8988T (cell line): ENCODE data around the gene DCP2.

Experiments used
- DNase-seq: peaks from one replicate; pipeline ENCODE4 v3.0.0; 2011

DCP2 gene

DNA sequence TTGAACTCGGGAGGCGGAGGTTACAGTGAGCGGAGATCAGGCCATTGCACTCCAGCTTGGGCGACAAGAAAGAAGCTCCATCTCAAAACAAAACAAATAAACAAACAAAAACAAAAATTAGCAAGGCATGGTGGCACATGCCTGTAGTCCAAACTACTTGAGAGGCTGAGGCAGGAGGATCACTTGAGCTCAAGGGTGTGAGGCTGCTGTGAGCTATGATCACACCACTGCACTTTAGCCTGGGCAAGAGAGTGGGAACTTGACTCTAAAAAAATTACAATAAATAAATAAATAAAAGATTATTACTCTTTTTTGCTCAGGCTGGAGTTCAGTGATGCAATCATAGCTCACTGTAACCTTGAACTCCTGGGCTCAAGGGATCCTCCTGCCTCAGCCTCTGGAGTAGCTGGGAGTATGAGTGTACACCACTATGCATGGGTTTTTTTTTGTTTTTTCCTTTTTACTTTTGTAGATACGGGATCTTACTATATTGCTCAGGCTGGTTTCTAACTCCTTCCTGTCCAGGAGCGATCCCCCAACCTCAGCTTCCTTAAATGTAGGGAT, 9.0 kb upstream of the DCP2 start:
- DNase-seq = no peak

DNA sequence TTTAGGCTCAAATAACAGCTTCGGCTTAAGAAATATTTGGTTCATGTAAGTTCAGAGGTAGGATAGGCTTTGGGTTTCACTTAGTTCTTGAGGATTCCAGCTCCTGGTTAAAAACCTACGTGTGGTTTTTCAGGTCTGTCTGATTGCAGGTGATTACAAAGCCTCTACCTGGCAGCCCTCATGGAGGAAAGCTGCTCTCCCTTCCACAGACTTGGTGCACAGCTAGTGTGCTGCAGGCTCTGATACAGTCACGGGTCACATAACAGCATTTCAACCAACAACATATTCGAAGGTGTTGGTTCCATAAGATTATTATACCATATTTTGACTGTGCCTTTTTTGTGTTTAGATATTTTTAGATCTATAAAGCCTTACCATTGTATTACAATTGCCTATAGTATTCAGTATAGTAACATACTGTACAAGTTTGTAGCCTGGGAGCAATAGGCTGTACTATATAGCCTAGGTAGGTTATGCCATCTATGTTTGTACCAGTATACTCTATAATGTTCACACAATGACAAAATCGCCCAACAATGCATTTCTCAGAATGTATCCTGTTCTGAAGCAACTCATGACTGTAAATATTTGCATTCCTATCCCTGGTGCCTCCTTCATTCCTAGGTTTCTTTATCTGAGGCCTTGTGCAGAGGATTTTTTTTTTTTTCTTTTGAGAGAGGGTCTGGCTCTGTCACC, 8.0 kb upstream of the DCP2 start:
- DNase-seq = no peak

DNA sequence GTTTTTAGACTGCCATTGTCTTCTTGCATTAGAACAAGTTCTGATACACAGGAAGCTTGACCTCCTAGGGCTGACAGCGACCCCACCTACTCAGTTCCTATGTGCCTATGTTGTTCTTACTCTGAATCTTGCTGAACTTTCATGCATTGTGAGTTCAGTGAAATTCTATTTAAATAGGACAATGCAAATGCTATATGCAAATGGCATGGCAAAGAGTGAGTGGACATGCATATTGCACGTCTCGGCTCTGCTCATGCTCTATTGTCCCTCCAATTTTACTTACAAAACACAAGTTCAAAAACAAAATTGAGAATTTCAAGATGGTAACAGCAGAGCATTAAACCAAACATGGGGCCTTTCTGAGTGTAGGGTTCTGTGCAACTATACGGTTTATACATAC, 5.3 kb upstream of the DCP2 start:
- no peak for DNase-seq

DNA sequence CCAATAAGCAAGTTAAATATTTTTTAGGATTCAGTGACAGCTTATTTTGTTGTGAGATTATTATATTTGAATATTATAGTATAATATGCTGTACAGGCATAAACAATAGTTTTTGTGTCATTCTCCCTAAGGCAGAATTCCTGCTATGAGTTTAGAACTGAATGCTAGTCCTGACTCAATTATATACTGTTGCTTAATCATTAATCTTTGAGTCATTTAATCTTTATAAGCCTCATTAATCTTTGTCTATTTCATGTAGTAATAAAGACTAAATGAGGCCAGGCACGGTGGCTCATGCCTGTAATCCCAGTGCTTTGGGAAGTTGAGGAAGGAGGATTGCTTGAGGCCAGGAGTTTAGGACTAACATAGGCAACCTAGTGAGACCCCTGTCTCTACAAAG, 3.6 kb upstream of the DCP2 start:
- DNase-seq = no peak

DNA sequence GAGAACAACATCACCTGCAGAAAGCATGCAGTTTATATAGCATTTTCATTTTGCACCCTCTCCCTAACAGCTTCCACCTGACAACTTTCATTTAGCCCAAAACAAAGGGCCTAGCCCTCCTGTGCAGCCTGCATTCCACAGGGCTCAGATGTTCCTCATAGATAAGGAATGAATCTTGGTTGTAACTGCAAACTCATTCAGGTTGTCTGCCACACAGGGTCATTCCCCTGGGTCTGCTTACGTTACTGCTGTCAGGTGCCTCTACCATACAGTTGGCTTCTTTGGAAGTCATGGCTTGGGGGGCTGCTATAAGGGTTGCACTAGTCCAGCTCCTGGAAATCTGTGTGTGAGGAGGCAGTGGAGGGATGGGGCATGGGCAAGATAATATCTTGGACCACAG, 2.7 kb upstream of the DCP2 start:
- DNase-seq = no peak

DNA sequence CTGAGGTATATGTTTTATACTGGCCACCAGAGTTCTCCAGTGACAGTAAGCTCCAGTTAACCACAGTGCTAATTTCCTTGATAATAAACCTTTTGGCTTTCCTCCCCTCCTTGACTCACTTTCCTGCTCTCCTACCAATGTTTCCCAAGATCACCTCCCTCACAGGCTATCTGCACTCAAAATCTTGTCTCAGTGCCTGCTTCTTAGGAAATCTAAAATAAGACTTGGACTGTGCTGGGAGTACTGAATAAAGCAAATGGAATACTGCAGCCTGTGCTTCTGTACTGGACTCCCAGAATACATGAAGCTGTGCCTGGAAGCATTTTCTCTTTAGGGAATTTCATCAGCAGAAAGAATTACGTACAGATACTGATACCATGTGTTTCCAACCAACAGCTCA, 1.7 kb upstream of the DCP2 start:
- DNase-seq = no peak

DNA sequence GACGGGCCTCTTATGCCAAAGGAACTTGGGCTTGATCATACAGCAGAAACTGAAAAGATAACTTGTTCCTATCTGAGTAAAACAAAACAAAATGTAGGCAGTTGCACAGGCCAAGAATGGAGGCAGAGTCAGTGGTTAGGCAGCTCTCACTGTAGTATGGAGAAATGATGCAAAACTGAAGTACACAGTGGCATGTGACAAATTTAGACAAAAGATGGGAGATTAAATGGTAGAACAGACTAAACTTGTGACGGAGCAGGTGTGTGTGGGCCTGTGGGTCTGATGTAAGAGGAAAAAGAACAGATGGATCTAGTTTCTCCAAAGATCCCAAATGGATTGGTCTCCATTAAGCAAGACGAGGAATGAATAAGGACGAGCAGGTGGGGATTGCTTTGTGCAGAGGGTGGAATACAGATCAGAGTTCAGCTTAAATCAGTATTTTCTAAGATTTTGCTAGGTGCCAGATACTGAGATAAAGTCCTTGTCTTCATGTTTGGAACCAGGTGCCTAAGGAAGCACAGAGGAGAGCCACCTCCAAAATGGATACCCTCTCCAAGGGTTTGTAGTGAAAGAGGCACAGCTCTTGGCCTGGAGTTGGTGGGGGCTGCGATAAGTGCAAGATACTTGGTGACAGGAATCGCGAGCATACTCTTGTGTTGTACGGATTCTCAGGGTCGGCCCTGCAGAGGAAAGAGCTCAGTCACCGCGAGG, 722 bp upstream of the DCP2 start:
- no peak for DNase-seq

DNA sequence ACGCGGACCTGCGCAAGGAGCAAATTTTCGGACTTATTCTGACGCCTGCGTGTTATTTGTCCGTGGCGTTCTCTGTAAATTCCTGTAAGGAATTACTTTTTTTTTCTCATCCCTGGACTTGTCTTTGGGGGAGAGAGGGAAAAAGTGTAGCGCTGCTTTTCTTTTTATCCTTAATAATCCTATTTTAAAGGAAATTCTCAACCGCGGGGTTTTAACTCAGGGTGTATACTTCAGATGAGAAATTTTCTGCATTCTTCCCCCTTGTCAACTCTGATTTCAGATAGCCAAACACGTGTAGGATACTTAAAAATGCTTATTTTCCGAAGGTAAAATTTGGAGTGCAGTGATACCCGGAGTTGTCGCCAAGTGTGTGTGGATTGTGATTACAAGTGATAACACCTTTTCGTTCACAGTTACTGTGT, 853 bp downstream of the DCP2 start:
- no peak for DNase-seq

DNA sequence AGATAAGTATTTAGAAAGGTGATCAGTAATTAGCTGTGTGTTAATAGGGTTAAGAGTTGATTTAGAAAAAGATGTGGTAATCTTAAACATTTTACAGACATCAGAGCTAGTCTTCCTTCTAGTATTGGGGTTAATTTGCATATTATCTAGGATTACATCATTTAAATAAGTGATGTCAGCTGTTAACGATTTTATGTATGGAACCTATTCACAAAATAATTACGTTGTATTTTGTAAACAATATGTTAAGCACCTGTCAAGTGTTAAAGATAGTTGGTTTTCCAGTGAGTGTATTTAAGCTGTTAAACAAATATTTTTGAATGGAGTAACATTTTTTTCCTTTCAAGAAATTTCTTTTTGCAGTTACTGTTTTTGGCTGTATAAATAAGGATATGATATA, 2.2 kb downstream of the DCP2 start:
- DNase-seq = no peak

DNA sequence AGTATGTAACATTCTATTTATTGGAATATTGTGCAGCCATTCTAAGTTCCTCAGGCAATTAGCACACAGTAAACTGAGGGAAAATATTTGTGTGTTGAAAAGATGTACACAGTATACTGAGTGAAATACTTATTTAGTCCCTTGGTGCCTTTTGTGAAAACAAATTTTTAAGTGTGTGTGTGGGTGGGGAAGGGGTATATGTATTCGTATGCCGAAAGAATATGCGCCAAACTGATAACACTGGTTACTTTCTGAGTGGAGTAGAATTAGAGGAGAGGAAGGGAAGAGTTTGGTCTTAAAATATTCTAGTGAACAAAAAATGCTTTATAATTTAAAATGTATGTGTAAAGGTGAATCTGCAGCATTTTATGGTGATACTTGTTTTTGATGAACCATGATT, 3.1 kb downstream of the DCP2 start:
- DNase-seq = no peak

DNA sequence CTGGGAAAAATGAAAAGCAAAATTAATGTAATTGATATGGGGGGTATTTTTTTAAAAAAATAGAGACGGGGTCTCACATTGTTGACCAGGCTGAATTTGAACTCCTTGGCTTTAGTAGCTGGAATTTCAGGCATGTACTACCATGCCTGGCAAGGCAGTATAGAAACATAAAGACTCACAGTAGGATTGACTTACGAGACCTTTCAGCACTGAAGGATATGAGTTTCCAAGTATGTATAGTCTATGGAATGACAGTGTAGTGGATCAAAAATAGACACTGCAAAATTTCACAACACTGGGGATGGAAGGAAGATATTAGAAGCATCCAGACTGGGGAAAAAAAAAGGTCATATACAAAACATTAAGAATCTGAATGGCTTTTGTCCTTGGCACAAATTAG, 6.8 kb downstream of the DCP2 start:
- no peak for DNase-seq

DNA sequence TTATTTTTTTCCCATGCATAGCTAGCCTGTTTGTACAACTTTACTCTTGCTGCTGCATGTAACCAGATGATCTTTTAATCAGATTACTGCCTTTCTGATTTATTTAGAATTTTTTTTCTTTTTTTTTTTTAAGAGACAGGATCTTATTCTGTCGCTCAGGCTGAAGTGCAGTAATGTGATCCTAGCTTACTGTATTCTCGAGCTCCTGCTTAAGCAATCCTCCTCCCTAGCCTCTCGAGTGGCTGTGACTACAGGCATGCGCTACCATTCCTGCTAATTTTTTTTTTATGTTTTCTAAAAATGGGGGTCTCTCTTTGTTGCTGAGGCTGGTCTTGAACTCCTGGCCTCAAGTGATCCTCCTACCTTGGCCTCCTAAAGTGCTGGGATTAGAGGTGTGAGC, 9.6 kb downstream of the DCP2 start:
- no peak for DNase-seq

DNA sequence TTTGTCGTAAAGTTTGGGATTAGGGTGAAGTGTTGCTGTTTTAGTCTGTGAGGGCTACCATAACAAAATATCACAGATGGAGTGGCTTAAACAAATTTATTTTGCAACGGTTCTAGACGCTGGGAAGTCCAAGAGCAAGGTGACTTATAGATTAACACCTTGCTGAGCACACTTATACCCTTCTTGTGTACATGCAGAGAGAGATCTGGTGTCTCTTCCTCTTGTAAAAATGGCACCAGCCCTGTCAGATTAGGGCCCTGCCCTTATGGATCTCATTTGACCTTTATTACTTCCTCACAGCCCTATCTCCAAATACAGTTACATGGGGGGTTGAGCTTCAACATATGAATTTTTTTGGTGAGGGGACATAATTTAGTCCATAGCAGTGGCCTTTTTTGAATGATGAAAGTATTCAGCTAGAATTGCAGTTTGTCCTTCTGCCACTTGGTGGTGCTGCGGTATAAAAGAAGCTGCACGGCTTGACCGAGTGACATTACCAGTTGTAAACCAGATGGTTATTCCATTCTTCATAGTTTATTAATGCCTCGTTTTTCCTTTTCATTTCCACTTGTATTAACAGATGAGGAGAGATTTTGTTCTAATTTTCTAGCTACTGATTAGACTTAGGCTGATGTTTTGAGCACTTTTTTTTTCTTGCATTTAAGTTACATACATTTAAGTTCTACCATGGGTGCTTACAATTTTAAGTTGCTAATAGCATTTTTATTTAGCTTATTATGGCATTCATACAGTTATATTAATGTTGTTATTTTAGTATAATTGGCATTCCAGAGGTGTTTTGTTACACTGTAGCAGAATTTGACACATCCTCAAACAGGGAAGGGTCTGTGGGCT, 19.4 kb downstream of the DCP2 start:
- DNase-seq = no peak

DNA sequence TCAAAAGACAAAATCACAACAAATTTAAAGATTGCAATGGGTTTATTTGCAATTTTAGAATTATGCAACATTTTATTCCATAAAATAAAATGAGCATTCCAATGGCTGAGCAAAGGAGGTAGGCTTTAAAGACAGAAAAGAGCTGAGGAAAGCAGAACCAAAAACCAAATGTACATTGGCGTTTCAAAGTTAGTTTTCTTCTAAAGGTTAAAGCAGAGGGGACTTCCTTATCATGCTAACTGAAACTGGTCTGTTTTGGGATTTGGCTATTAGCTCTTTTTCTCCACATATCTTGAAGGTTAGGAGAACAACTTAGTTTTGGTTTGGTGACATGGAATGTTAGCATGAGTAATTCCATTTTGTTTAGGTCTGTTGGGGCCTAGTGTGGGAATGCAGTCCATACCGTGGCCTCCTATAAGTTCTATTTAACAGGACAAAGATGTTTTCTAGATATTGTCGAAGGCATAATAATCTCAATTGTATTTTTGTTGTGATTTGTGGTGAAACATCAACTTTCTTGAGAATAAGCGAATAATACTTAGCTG, 20.3 kb downstream of the DCP2 start:
- DNase-seq = no peak

DNA sequence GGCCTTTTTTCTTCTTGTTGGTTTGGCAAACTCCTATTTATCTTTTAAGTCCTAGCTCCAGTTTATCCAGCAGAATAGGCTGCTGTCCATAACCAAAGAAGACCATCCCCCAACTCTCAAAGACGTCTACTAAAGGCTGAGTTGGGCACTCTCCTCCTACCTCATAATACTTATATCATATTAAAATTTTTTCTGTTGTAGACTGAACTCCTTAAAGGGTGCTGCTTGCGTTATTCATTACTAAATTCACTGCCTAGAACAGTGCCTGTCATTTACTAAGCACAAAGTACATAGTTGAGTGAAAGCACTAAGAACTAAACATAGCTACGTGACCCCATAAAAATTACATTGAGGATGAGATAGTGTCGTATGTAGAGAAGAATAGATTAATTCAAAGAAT, 21.7 kb downstream of the DCP2 start:
- no peak for DNase-seq

DNA sequence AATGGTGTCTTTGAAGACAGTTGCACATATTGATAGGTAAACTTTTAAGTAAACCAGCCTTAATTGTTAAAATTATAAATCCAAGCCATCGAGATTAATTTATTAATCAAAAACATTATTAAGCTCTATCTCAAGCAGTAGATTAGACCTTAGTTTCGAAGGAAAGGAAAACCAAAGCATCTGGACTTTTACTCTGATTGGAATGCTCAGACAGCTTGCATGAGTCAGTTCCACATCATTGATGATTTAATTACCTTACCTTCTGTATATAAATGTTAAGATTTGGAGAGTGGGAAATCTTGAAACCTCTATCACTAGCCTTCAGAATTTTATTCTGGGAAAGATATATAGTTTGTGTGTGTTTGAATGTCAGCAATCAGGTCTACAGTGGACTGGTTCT, 23.9 kb downstream of the DCP2 start:
- no peak for DNase-seq

DNA sequence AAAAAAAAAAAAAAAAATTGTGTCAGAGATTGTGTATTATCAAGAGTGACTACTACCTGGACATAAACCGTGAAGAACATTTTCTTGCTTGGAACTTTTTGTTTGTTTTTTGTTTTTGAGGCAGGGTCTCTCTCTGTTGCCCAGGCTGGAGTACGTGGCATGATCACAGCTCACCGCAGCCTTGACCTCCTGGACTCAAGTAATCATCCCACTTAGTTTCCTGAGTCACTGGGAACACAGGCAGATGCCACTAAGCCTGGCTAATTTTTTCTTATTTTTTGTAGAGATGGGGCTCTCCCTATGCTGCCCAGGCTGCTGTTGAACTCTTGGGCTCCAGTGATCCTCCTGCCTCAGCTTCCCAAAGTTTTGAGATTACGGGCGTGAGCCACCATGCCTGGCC, 25.8 kb downstream of the DCP2 start:
- DNase-seq = no peak

DNA sequence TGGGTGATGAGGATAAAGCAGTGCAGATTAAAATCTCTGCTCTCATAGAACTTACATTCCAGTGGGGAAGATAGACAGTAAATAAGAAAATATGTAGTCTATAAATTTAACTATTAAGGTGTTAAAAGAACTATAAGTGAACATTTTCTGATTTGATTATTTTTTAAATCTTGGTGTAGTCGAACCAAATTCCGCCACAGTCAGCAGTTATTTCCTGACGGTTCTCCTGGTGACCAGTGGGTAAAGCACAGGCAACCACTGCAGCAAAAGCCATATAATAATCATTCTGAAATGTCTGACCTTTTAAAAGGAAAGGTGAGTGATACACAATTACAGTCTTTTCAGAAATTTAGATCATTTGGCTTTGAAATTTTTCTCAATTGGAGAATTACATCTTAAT, 27.2 kb downstream of the DCP2 start:
- DNase-seq = no peak

DNA sequence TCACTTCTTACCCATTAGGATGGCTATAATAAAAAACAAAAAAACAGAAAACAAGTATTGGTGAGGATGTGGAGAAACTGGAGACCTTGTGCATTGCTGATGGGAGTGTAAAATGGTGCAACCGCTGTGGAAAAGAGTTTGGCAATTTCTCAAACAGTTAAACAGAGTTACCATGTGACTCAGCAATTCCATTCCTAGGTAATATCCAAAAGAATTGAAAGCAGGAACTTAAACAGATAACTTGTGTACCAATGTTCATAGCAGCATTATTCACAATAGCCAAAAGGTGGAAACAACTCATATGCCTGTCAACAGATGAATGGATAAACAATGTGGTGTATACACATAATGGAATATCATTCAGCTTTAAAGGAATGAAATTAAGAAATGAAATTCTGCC, 28.9 kb downstream of the DCP2 start:
- no peak for DNase-seq

DNA sequence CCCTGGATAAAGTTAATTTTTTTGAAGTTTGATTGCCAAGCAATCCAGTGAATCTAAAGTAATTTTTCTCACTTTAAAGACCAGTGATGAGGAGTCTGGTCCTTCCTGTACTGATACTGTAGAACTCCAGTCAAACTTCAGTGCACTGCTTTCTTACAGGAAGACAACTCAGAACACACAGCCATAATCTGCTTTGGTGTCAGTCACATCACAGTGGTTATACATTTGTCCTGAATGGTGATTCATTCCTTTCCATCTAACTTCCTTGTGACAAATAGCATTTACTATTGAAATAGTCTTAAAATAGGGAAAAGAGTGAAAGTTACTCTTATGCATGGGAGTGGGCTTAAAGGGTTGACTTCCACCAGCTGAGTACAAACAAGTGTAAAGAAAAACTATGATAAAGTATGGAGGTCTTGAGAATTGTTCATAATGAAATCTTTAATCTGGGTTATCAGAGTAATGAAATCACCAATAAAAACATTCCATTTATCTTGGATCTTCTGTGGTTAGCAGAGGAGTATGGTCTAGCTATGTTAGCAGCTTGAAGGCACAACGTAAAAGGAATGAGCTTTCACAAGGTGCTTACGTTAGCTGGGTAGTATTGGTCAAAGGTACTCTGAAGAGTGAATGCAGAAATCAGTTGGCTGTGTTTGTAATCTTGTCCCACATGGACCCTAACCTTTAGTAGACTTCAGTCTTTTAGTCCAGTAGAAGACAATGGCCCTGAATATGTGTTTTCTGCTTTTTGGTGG, 41.5 kb downstream of the DCP2 start:
- no peak for DNase-seq

DNA sequence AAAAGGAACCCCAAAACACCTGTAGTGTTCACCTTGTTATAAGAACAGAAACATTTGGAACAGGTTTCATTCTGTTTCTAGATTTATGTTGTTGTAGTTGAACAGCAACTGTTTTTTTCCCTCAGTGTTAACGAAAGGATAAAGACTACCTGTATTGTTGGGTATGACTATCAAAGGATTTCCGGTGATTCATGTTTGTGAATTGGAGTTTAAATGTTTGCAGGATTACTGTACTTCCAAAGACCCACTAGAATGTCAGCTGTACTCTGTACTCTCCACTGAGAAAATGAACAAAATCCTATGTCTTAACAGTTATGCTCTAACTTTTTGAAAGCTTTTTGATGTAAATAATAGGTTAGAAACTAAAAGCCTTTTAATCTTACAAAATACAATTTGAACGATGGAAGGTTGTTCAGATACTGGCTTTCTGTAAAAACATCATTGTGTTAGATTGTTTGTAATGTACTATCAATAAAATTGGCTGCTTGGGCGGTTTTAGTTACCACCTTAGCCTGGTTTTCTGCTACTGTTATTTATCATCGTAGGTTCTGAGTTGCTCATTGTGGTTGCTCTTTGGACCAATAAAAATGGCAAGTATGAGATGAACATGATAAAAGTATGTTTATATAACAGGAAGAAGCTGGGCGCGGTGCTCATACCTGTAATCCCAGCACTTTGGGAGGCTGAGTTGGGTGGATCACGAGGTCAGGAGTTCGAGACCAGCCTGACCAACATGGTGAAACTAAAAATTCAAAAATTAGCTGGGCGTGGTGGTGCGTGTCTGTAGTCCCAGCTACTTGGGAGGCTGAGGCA, 44.1 kb downstream of the DCP2 start:
- no peak for DNase-seq

DNA sequence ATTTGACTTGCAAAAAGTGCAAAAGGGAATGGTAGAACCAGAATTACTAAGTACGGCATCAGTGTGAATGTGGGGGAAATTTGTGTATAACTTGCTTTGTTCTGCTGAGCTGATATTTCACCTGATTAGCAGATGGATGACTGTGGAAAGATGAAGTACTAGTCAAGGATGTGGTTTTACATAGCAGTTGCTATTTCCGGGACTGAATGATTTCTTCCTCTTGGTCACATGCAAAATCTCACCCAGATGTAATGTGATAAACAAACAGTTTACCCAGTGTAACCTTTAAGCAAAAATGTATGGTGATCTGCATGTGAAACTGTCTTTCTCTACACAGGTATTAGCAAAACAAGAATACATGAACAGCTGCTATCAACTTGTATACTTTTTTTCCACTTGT, 46.1 kb downstream of the DCP2 start:
- no peak for DNase-seq
